ENCODE results near the gene RAB3B.

RAB3B gene

GRCh38 chr1:51927029-51927428 lies 63.5 kb downstream of the RAB3B start:
- DNase-seq (ENCODE audit: low spot score): no peak
- TF ChIP-seq CTCF (IDR thresholded peaks at IDR 0.05; ENCODE audit: extremely low read depth, insufficient read depth, missing control alignments): no peak
- in situ Hi-C loops (cut with MboI; ENCODE audit: low pct_unique_long_range_greater_than_20kb, low sequenced_read_pairs, unreplicated experiment): no loop called here

GRCh38 chr1:51926171-51926812 lies 64.2 kb downstream of the RAB3B start:
- in situ Hi-C loops (cut with MboI; ENCODE audit: low pct_unique_long_range_greater_than_20kb, low sequenced_read_pairs, unreplicated experiment): no loop called here
- peak; percentile 17 for DNase-seq (ENCODE audit: low spot score)
- TF ChIP-seq CTCF (IDR thresholded peaks at IDR 0.05; ENCODE audit: extremely low read depth, insufficient read depth, missing control alignments): peak; percentile 39

GRCh38 chr1:51924455-51924854 lies 66.0 kb downstream of the RAB3B start:
- TF ChIP-seq CTCF (IDR thresholded peaks at IDR 0.05; ENCODE audit: extremely low read depth, insufficient read depth, missing control alignments): no peak
- peak; percentile 23 for DNase-seq (ENCODE audit: low spot score)
- in situ Hi-C loops (cut with MboI; ENCODE audit: low pct_unique_long_range_greater_than_20kb, low sequenced_read_pairs, unreplicated experiment): loop anchor here (25.0 kb wide), 1 partner anchor 363 kb away; no protein-coding TSS in a partner anchor

- DNase-seq (ENCODE audit: low spot score): no peak
- no peak for TF ChIP-seq CTCF (IDR thresholded peaks at IDR 0.05; ENCODE audit: extremely low read depth, insufficient read depth, missing control alignments)
- in situ Hi-C loops (cut with MboI; ENCODE audit: low pct_unique_long_range_greater_than_20kb, low sequenced_read_pairs, unreplicated experiment): loop anchor here (25.0 kb wide), 1 partner anchor 365 kb away; no protein-coding TSS in a partner anchor
Observed at GRCh38 chr1:51922040-51922439, 68.5 kb downstream of the RAB3B start.

- no peak for TF ChIP-seq CTCF (IDR thresholded peaks at IDR 0.05; ENCODE audit: extremely low read depth, insufficient read depth, missing control alignments)
- in situ Hi-C loops (cut with MboI; ENCODE audit: low pct_unique_long_range_greater_than_20kb, low sequenced_read_pairs, unreplicated experiment): loop anchor here (25.0 kb wide), 1 partner anchor 367 kb away; no protein-coding TSS in a partner anchor
- DNase-seq (ENCODE audit: low spot score): no peak
Observed at GRCh38 chr1:51920130-51920529, 70.4 kb downstream of the RAB3B start.

- no peak for TF ChIP-seq CTCF (IDR thresholded peaks at IDR 0.05; ENCODE audit: extremely low read depth, insufficient read depth, missing control alignments)
- DNase-seq (ENCODE audit: low spot score): no peak
- in situ Hi-C loops (cut with MboI; ENCODE audit: low pct_unique_long_range_greater_than_20kb, low sequenced_read_pairs, unreplicated experiment): loop anchor here (25.0 kb wide), 1 partner anchor 368 kb away; no protein-coding TSS in a partner anchor
Observed at GRCh38 chr1:51919684-51920083, 70.8 kb downstream of the RAB3B start.

Data from GM13977 (cell line).